ENCODE measurements around the gene ADGRL3.

ADGRL3 gene

GRCh38 chr4:61561028-61561427, 360.9 kb downstream of the ADGRL3 start:
- ATAC-seq: no peak
- TF ChIP-seq ZNF565 (CRISPR knock-in tag; conservative IDR thresholded peaks at IDR 0.05; ENCODE audit: low read depth): no peak

- TF ChIP-seq POU6F1 (CRISPR knock-in tag; IDR thresholded peaks at IDR 0.05; ENCODE audit: borderline replicate concordance, low read depth) (no peak), ISL1 (CRISPR knock-in tag; IDR thresholded peaks at IDR 0.05) (0 out of 2 replicates have a peak, but pooled peaks have one; percentile 13)
- no peak for ATAC-seq
Observed at GRCh38 chr4:61571761-61572559, 371.8 kb downstream of the ADGRL3 start.

GRCh38 chr4:61575796-61576195, 375.7 kb downstream of the ADGRL3 start:
- no peak for ATAC-seq

More at GRCh38 chr4:61575796-61576195, 375.7 kb downstream of the ADGRL3 start:
- TF ChIP-seq ZNF70 (CRISPR knock-in tag; IDR thresholded peaks at IDR 0.05) (no peak), POU6F1 (CRISPR knock-in tag; IDR thresholded peaks at IDR 0.05; ENCODE audit: borderline replicate concordance, low read depth) (no peak), ZNF8 (CRISPR knock-in tag; IDR thresholded peaks at IDR 0.05) (no peak), RARB (CRISPR knock-in tag; IDR thresholded peaks at IDR 0.05) (no peak), SNAI2 (CRISPR knock-in tag; IDR thresholded peaks at IDR 0.05) (no peak), PPARA (CRISPR knock-in tag; IDR thresholded peaks at IDR 0.05; ENCODE audit: borderline replicate concordance) (no peak), OSR1 (CRISPR knock-in tag; IDR thresholded peaks at IDR 0.05) (no peak), PATZ1 (CRISPR knock-in tag; IDR thresholded peaks at IDR 0.05; ENCODE audit: borderline replicate concordance) (no peak), BACH2 (CRISPR knock-in tag; IDR thresholded peaks at IDR 0.05; ENCODE audit: borderline replicate concordance) (no peak), ARNTL (CRISPR knock-in tag; IDR thresholded peaks at IDR 0.05; ENCODE audit: borderline replicate concordance, low read depth) (no peak), CREB5 (CRISPR knock-in tag; IDR thresholded peaks at IDR 0.05; ENCODE audit: low read depth) (no peak), CSDC2 (CRISPR knock-in tag; IDR thresholded peaks at IDR 0.05) (no peak), CSRNP3 (CRISPR knock-in tag; IDR thresholded peaks at IDR 0.05) (no peak), ZC3H10 (CRISPR knock-in tag; IDR thresholded peaks at IDR 0.05) (no peak), TOX (CRISPR knock-in tag; IDR thresholded peaks at IDR 0.05; ENCODE audit: borderline replicate concordance) (no peak), ESRRG (CRISPR knock-in tag; IDR thresholded peaks at IDR 0.05) (no peak)
